K562 (cell line): ENCODE measurements around the gene PTCH2. TPM values are rescaled to one million over a fixed set of nuclear protein-coding genes. Genes with fewer than 3 reads are reported as not detected.

ENCODE experiments used
- ETS1 ChIP-seq: conservative IDR thresholded peaks from 2 replicates; pipeline ENCODE4 v1.6.1; 2011; ENCODE audit warnings: low read depth, mild to moderate bottlenecking, low read length; ENCODE audit not compliant: control insufficient read depth
- GABPB2 ChIP-seq: fragments of 250-450 bp; sonication (Bioruptor Pico); conservative IDR thresholded peaks from 2 replicates; pipeline ENCODE4 v1.5.1; 2021; ENCODE audit warnings: mild to moderate bottlenecking
- HNRNPLL ChIP-seq: fragments of 200-400 bp; formaldehyde crosslinking; IDR thresholded peaks from 2 replicates; pipeline ENCODE4 v1.6.1; 2017; ENCODE audit warnings: low read length, low read depth, mild to moderate bottlenecking; ENCODE audit not compliant: poor library complexity, severe bottlenecking
- HOXB6 ChIP-seq: fragments of 250-450 bp; sonication (Bioruptor Pico); IDR thresholded peaks from 2 replicates; pipeline ENCODE4 v1.5.1; 2022; ENCODE audit warnings: mild to moderate bottlenecking, borderline replicate concordance
- IRF9 ChIP-seq: fragments of 450-650 bp; IDR thresholded peaks from 2 replicates; pipeline ENCODE4 v1.6.1; 2016; ENCODE audit warnings: missing biosample characterization, missing genetic modification characterization
- KLF13 ChIP-seq: fragments of 450-650 bp; IDR thresholded peaks from 2 replicates; pipeline ENCODE4 v1.6.1; 2016; ENCODE audit warnings: missing genetic modification characterization, low read depth, mild to moderate bottlenecking, missing compliant biosample characterization, moderate library complexity, borderline replicate concordance
- NCOA2 ChIP-seq, 2 experiments: fragments of 450-650 bp; IDR thresholded peaks; 2 replicates each; pipeline ENCODE4 v1.6.1; 2018; ENCODE audit warnings: mild to moderate bottlenecking in 2 of 2, moderate library complexity in 1 of 2; ENCODE audit not compliant: partially characterized antibody in 2 of 2
- NFE2L1 ChIP-seq: fragments of 450-650 bp; IDR thresholded peaks from 2 replicates; pipeline ENCODE4 v1.6.1; 2016; ENCODE audit warnings: missing genetic modification characterization, low read depth, mild to moderate bottlenecking, missing compliant biosample characterization, moderate library complexity, borderline replicate concordance
- PCBP1 ChIP-seq: fragments of 200-400 bp; formaldehyde crosslinking; IDR thresholded peaks from 2 replicates; pipeline ENCODE4 v1.6.1; 2018; ENCODE audit warnings: mild to moderate bottlenecking, low read depth, low read length; ENCODE audit not compliant: poor library complexity, severe bottlenecking
- ZBTB49 ChIP-seq: sonication (generic); formaldehyde crosslinking; IDR thresholded peaks from 2 replicates; pipeline ENCODE4 v1.8.0; 2022; ENCODE audit warnings: missing genetic modification reagents, mild to moderate bottlenecking, borderline replicate concordance
- ZNF277 ChIP-seq: fragments of 250-450 bp; sonication (Bioruptor Pico); IDR thresholded peaks from 2 replicates; pipeline ENCODE4 v1.8.0; 2022; ENCODE audit warnings: inconsistent platforms, mild to moderate bottlenecking, moderate library complexity, borderline replicate concordance
- ZNF282 ChIP-seq: sonication (generic); formaldehyde crosslinking; IDR thresholded peaks from 2 replicates; pipeline ENCODE4 v1.8.1; 2023; ENCODE audit warnings: missing genetic modification reagents
- ZNF592 ChIP-seq: fragments of 450-650 bp; IDR thresholded peaks from 2 replicates; pipeline ENCODE4 v1.6.1; 2017; ENCODE audit warnings: antibody characterized with exemption, mild to moderate bottlenecking
- polyA plus RNA-seq, 8 experiments: library from polyadenylated mRNA; depleted of rRNA in 4 of 8; stranded (reverse) in 5 of 8; unstranded in 3 of 8; fragments of >200 nt; fragmentation: Nextera tagmentation in 2 of 8; fragmentation: Illumina TruSeq in 1 of 8; extraction: Ambion mirVana in 2 of 8; extraction: Trizol in 1 of 8; gene quantifications; 2 replicates each; pipeline versions ENCODE4 v1.2.1 to v1.2.3, GENCODE V29; 2011 to 2014; ENCODE audit warnings: inconsistent platforms in 1 of 8, missing spikeins in 1 of 8
- total RNA-seq, 7 experiments: library from RNA; depleted of rRNA in 6 of 7; stranded (reverse); fragments of >200 nt in 6 of 7; fragmentation: Illumina TruSeq in 2 of 7; extraction: Trizol in 2 of 7; gene quantifications; 2 replicates each; pipeline versions ENCODE4 v1.2.1 to v1.2.3, GENCODE V29; 2011 to 2021; ENCODE audit warnings: low replicate concordance in 1 of 7

The PTCH2 gene
- total and polyA plus RNA-seq, 9 of the 15 experiments (the other 6 are each of a cell fraction or from before 2014, with no cell fraction given) = 0.15 to 27.3 (median 0.48) TPM; not detected in 1

GRCh38 chr1:44808938-44809917, 33.8 kb downstream of the PTCH2 start (continued):
- TF ChIP-seq ZNF592 (peak; percentile 66), KLF13 (no peak), ZNF282 (CRISPR knock-in tag) (no peak), NCOA2 (IDR thresholded peaks at IDR 0.05; ENCODE audit: partially characterized antibody in 2 of 2) (no peak), IRF9 (tag) (no peak), PCBP1 (no peak), GABPB2 (no peak), HNRNPLL (no peak), NFE2L1 (tag) (no peak), ETS1 (no peak; the same call in 1 of the 2 replicates), HOXB6 (CRISPR knock-in tag) (no peak), ZBTB49 (no peak), ZNF277 (no peak)
